Heart right ventricle (tissue), 16 donors: Measurements from ENCODE around the gene TNS1. TPM values are rescaled to one million over a fixed set of nuclear protein-coding genes. Genes with fewer than 3 reads are reported as not detected.

Experiments used
- ATAC-seq, 8 donors: fragments of 200-7000 bp; cut with Tn5 transposase; one replicate each; pipeline ENCODE4 v1.9.1; 2020; ENCODE audit warnings: mild to moderate bottlenecking in 8 of 8, moderate library complexity in 8 of 8, moderate number of reproducible peaks in 1 of 8
- DNase-seq, 2 donors: peaks; one replicate each; pipeline ENCODE4 v3.0.0-alpha.2; 2020
- H3K27ac ChIP-seq, 10 donors: fragments of 200-600 bp; sonication (generic) in 2 of 10; one replicate each; pipeline versions ENCODE4 v1.5.0 to v1.8.0; 2020 to 2022; ENCODE audit warnings: mild to moderate bottlenecking in 3 of 10
- H3K27me3 ChIP-seq, 7 donors: fragments of 200-600 bp; one replicate each; pipeline ENCODE4 v1.8.0; 2021 to 2022; ENCODE audit warnings: mild to moderate bottlenecking in 2 of 7
- H3K36me3 ChIP-seq, 9 donors: fragments of 200-600 bp; sonication (generic) in 1 of 9; one replicate each; pipeline versions ENCODE4 v1.5.0 to v1.8.0; 2020 to 2022; ENCODE audit warnings: mild to moderate bottlenecking in 2 of 9
- H3K4me1 ChIP-seq, 9 donors: fragments of 200-600 bp; sonication (generic) in 1 of 9; one replicate each; pipeline versions ENCODE4 v1.5.0 to v1.8.0; 2020 to 2022; ENCODE audit warnings: mild to moderate bottlenecking in 4 of 9
- H3K4me3 ChIP-seq, 10 donors: fragments of 200-600 bp; sonication (generic) in 2 of 10; one replicate each; pipeline versions ENCODE4 v1.5.0 to v1.8.0; 2020 to 2022; ENCODE audit warnings: mild to moderate bottlenecking in 7 of 10, moderate library complexity in 2 of 10
- H3K9me3 ChIP-seq, 11 donors: fragments of 200-600 bp in 10 of 11; sonication (generic) in 2 of 11; one replicate each; pipeline versions ENCODE4 v1.5.0 to v1.8.0; 2013 to 2022; ENCODE audit warnings: mild to moderate bottlenecking in 2 of 11, control low read depth in 1 of 11, moderate library complexity in 1 of 11
- CTCF ChIP-seq, 9 donors: fragments of 200-600 bp; sonication (generic) in 2 of 9; IDR thresholded peaks; one replicate each; pipeline versions ENCODE4 v1.5.0 to v1.8.0; 2021 to 2022; ENCODE audit warnings: antibody characterized with exemption in 9 of 9, mild to moderate bottlenecking in 5 of 9, moderate library complexity in 1 of 9
- WGBS, 2 donors: extraction: QIAGEN DNeasy Blood & Tissue Kit; methylation state at CpG; one replicate each; pipeline ENCODE4 v1.1.7; 2013; ENCODE audit warnings: inconsistent platforms in 1 of 2; 5-methylcytosine and 5-hydroxymethylcytosine counted together
- intact Hi-C, 10 donors: fragments of 100-400 bp; cut with DNase I; formaldehyde crosslinking; loops; one replicate each; pipeline versions ENCODE4 v1.11.1 to v1.14.2; 2022
- polyA plus RNA-seq, 2 donors: library from polyadenylated mRNA; stranded (reverse); fragments of 200-250 nt; gene quantifications; one replicate each; pipeline ENCODE4 v1.2.3, GENCODE V29; 2013
- total RNA-seq, 10 donors: library from RNA; stranded (reverse); fragmentation: NEBNext Ultra II Directional in 3 of 10; extraction: Animal tissue kit (Norgen Biotek cat#: 25700) in 3 of 10; gene quantifications; one replicate each; pipeline versions ENCODE4 v1.2.1 to v1.2.4, GENCODE V29; 2021 to 2023
- donor health status: Arrhythmogenic right ventricular cardiomyopathy.
- donor health status: ischemic (EF 13 %, LVEDD 7.1; RV severe dilation, severe dysfunction).
- donor health status: healthy with polysubstance abuse.
- donor health status: DM: no; HTN: yes; CAD: no.
- donor health status: DM: no; HTN: no; CAD: no.
- donor health status: ischemic (EF 25% LVEDD 6.9; RV normal size, moderate dysfunction).
- donor health status: ischemic (EF 25% LVEDD 5.7; RV mildly dilated, moderate dysfunction).
- donor health status: healthy.
- donor health status: DM: yes; HTN: yes; CAD: no.
- donor health status: Ischemic cardiomyopathy.
- donor health status: ischemic (EF 35%, LVEDD 5.7; RV mildly dilated, moderate dysfunction).
- donor health status: nonischemic (EF 11% LVEDD 7.7; RV severe dilation, severe dysfunction).
- donor health status: DM: yes; HTN: yes; CAD: no.
- donor health status: PGD.
- donor health status: ischemic (EF 29% LVEDD 5.4; RV normal size, mild dysfunction).
- donor health status: nonischemic (EF 23%, LVEDD 6.1; RV moderate dilation, normal function).

Gene TNS1
- total and polyA plus RNA-seq, 12 donors, result 64.6 to 844 (median 731) TPM

DNA sequence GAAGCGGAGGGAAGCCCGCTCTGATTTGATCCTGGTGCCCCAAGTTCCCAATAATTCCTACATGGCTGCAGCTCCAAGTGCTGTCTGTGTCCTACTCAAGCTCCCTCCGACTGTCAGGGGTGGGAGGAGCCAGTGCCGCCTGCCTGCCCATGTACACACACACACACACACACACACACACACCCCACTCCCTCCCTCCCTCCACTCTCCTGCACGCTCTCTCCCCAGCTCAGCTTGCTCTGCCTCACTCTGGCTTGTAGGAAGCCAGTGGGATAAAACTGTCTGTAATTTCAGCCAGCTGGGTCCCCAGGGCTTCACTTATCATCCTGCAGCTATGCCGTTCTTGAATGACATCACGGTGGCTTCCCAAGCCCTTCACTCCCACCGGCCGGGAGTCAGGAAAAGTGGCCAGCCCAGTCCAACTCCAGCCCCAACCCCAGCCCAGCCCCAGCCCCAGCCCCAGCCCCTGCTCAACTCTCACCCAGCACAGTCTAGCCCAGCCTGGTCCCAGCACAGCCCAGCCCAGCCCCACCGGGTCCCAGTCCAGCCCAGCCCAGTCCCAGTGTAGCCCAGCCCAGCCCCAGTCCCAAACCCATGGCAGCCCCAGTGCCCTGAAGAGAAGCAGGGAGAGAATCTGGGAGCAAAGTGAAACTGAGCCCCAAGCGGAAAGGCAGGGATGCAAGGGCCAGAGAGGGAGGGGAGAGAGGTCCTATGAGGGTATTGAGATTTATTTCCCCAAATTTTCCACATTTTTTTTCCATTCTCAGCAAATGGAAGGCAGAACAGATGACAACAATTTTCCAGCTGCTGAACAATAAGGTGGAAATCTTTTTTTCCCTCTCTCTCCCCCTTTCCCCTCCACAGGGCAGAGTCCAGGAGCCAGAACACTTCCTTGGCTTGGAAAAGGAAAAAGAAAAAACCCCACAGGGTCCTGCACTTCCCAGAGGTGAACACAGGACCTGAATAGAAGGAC, 144.0 kb downstream of the TNS1 start:
- Histone ChIP-seq H3K4me3 (peak overlapping the region; percentile 14 to 68 (median 52)), H3K9me3 (no peaks in the 10 kb centered on the region), H3K27me3 (no peaks in the 10 kb centered on the region), H3K27ac (peak overlapping the region; percentile 82 to 99 (median 92)), H3K4me1 (peaks cover 21 to 96% (median 83%) of the 10 kb centered on the region in 9 donors), H3K36me3 (peaks cover 0 to 87% (median 44%) of the 10 kb centered on the region in 9 donors)
- 17 to 18% methylated on average over 11 of the region's 11 CpGs for WGBS, 2 donors
- ATAC-seq, result peak; percentile 77 to 88 (median 83)
- no peak for TF ChIP-seq CTCF (IDR thresholded peaks at IDR 0.05)
- peak; percentile 81 to 93 for DNase-seq
- intact Hi-C loops, result loop anchor here in 1 of 10 donors (10.0 kb wide), 1 partner anchor 54 kb away; no protein-coding TSS in a partner anchor

DNA sequence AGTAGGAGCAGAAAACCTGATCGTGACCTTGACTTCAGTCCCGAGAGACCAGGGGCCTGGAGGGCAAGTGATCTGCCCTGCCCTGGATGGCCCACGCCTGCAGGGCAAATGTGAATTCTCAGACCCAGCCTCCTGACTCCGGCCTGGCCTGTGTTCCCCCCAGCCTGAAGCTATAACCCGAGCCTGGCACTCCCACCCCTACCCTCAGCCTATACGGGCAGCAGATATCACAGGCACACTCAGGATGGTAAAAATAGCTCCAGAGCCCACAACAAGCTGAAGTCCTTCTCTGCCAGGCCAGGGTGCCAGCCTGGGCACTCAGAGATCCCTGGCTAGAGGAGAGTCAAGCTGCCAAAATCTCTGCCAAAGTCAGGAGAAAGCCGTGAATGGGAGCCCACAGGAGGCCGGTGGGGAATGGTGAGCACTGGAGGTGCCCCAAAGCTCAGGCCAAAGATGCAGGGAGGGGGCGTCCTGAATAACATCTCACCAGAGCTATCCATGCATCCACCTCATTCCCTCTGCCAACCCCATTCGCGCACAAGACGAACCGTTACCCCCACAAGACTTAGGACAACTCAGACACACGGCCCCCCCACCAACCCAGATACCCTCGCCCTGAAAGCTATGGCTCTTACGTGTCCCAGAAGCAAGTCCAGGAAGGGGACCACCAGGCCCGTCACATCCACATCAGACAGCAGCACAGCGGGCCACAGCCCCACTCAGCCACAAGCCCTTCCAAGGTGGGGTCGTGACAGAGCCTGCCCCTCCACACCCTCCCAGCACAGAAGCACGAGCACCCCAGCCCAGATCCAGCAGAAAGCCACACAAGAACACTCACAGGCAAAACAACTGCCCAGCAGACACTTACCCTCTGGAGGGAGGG, 144.9 kb downstream of the TNS1 start:
- ATAC-seq, result peak; percentile 56 to 84 (median 70)
- Histone ChIP-seq H3K27me3 (no peaks in the 10 kb centered on the region), H3K4me1 (peaks cover 27 to 96% (median 88%) of the 10 kb centered on the region in 9 donors), H3K4me3 (peak overlapping the region; percentile 14 to 68 (median 52)), H3K27ac (peak overlapping the region; percentile 82 to 99 (median 92)), H3K36me3 (peaks cover 0 to 87% (median 46%) of the 10 kb centered on the region in 9 donors), H3K9me3 (no peaks in the 10 kb centered on the region)
- 25 to 35% methylated on average over 20 of the region's 20 CpGs for WGBS, 2 donors
- TF ChIP-seq CTCF (IDR thresholded peaks at IDR 0.05), result no peak
- DNase-seq, result peak; percentile 60 to 76
- intact Hi-C loops, result loop anchor here in 1 of 10 donors (10.0 kb wide), 1 partner anchor 53 kb away; no protein-coding TSS in a partner anchor

- Histone ChIP-seq H3K27ac (peak overlapping the region; percentile 82 to 99 (median 92)), H3K4me1 (peaks cover 32 to 96% (median 90%) of the 10 kb centered on the region in 9 donors), H3K9me3 (no peaks in the 10 kb centered on the region), H3K27me3 (no peaks in the 10 kb centered on the region), H3K36me3 (peaks cover 0 to 87% (median 36%) of the 10 kb centered on the region in 9 donors), H3K4me3 (peak overlapping the region in 9 of 10 donors; percentile 38 to 68 (median 56))
- ATAC-seq, result no peak
- WGBS, 2 donors, result 13 to 26% methylated on average over 4 of the region's 4 CpGs
- DNase-seq, result no peak
- TF ChIP-seq CTCF (IDR thresholded peaks at IDR 0.05), result no peak
- intact Hi-C loops, result loop anchor here in 1 of 10 donors (10.0 kb wide), 1 partner anchor 52 kb away; no protein-coding TSS in a partner anchor
Measured at GRCh38 chr2:217856871-217857270, 145.9 kb downstream of the TNS1 start.
